Colonic mucosa (tissue), 4 donors: ENCODE results near the gene ACVR1. TPM values are rescaled to one million over a fixed set of nuclear protein-coding genes. Genes with fewer than 3 reads are reported as not detected.

Experiments
- DNase-seq: peaks from one replicate; pipeline ENCODE4 v3.0.0-alpha.2; 2020
- H3K27ac ChIP-seq: fragments of 200-600 bp; one replicate; pipeline ENCODE4 v1.8.0; 2021
- H3K27me3 ChIP-seq: fragments of 200-600 bp; one replicate; pipeline ENCODE4 v1.8.0; 2021
- H3K36me3 ChIP-seq: fragments of 200-600 bp; one replicate; pipeline ENCODE4 v1.8.0; 2021
- H3K4me1 ChIP-seq: fragments of 200-600 bp; one replicate; pipeline ENCODE4 v1.8.0; 2021; ENCODE audit warnings: mild to moderate bottlenecking
- H3K4me3 ChIP-seq: fragments of 200-600 bp; one replicate; pipeline ENCODE4 v1.8.0; 2021
- H3K9ac ChIP-seq, 2 donors: one replicate each; pipeline ENCODE4 v1.7.0; 2013; ENCODE audit warnings: control low read depth in 2 of 2, low read depth in 2 of 2, low read length in 2 of 2
- H3K9me3 ChIP-seq: fragments of 200-600 bp; one replicate; pipeline ENCODE4 v1.8.0; 2021
- CTCF ChIP-seq: fragments of 200-600 bp; IDR thresholded peaks from one replicate; pipeline ENCODE4 v1.8.0; 2022; ENCODE audit warnings: antibody characterized with exemption, mild to moderate bottlenecking
- intact Hi-C: fragments of 100-400 bp; cut with DNase I; formaldehyde crosslinking; loops from one replicate; pipeline ENCODE4 v1.14.1; 2022
- total RNA-seq, 2 donors: library from RNA; stranded (reverse); fragmentation: NEBNext Ultra II Directional in 1 of 2; extraction: Animal tissue kit (Norgen Biotek cat#: 25700) in 1 of 2; gene quantifications; one replicate each; pipeline ENCODE4 v1.2.1, GENCODE V29; 2021
- donor health status: healthy.
- donor health status: DM: no; HTN: no; CAD: no.
- donor health status: DM: no; HTN: no; CAD: no.

Gene ACVR1
- total RNA-seq, 2 donors from 2014 or later, result 15.8 to 18.0 TPM

- intact Hi-C loops, result no loop called here
- no peaks in the 10 kb centered on the region for H3K27me3 ChIP-seq
- H3K36me3 ChIP-seq, result no peaks in the 10 kb centered on the region
- H3K9ac ChIP-seq, result no peak overlapping the region
- H3K9me3 ChIP-seq, result no peaks in the 10 kb centered on the region
- no peak for TF ChIP-seq CTCF
- no peaks in the 10 kb centered on the region for H3K4me1 ChIP-seq
- DNase-seq, result no peak
- H3K27ac ChIP-seq, result no peak overlapping the region
- no peak overlapping the region for H3K4me3 ChIP-seq
These were observed 9.9 kb downstream of the ACVR1 start for GRCh38 chr2:157866202-157866601.

GRCh38 chr2:157864857-157865430 lies 11.2 kb downstream of the ACVR1 start:
- TF ChIP-seq CTCF, result no peak
- intact Hi-C loops, result no loop called here
- Histone ChIP-seq H3K27me3 (no peaks in the 10 kb centered on the region), H3K4me1 (no peaks in the 10 kb centered on the region), H3K4me3 (no peak overlapping the region), H3K27ac (no peak overlapping the region), H3K9ac (no peak overlapping the region), H3K36me3 (no peaks in the 10 kb centered on the region), H3K9me3 (no peaks in the 10 kb centered on the region)
- DNase-seq, result no peak

GRCh38 chr2:157858846-157859245 lies 17.3 kb downstream of the ACVR1 start:
- intact Hi-C loops, result no loop called here
- no peak for DNase-seq
- no peak overlapping the region for H3K4me3 ChIP-seq
- H3K4me1 ChIP-seq, result no peaks in the 10 kb centered on the region
- no peak overlapping the region for H3K9ac ChIP-seq
- no peaks in the 10 kb centered on the region for H3K9me3 ChIP-seq
- H3K27me3 ChIP-seq, result no peaks in the 10 kb centered on the region
- TF ChIP-seq CTCF, result no peak
- H3K36me3 ChIP-seq, result no peaks in the 10 kb centered on the region
- H3K27ac ChIP-seq, result no peak overlapping the region

GRCh38 chr2:157857881-157858280 lies 18.2 kb downstream of the ACVR1 start:
- H3K27ac ChIP-seq, result no peak overlapping the region
- DNase-seq, result no peak
- no peaks in the 10 kb centered on the region for H3K4me1 ChIP-seq
- intact Hi-C loops, result no loop called here
- no peaks in the 10 kb centered on the region for H3K9me3 ChIP-seq
- no peak overlapping the region for H3K9ac ChIP-seq
- H3K27me3 ChIP-seq, result no peaks in the 10 kb centered on the region
- no peak overlapping the region for H3K4me3 ChIP-seq
- H3K36me3 ChIP-seq, result no peaks in the 10 kb centered on the region
- no peak for TF ChIP-seq CTCF

DNA sequence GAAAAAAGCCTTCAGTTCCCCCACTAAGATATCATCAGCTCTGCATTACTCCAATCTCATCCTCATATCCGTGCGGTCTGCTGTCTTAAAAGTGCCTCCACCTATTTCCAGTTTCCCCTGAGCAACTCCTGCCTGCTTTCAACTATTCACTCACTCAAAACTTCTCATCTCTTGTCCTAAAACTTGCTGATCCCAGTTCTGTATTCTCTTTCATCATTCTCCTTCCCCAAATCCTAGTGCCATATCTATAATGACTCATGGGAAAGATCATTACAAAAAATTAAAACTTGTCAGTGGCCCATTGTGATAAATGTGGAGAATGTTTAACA lies 20.0 kb downstream of the ACVR1 start:
- H3K27ac ChIP-seq, result no peak overlapping the region
- no peaks in the 10 kb centered on the region for H3K27me3 ChIP-seq
- no peak overlapping the region for H3K4me3 ChIP-seq
- H3K9me3 ChIP-seq, result no peaks in the 10 kb centered on the region
- intact Hi-C loops, result no loop called here
- TF ChIP-seq CTCF, result no peak
- H3K9ac ChIP-seq, result no peak overlapping the region
- no peaks in the 10 kb centered on the region for H3K36me3 ChIP-seq
- no peak for DNase-seq
- H3K4me1 ChIP-seq, result no peaks in the 10 kb centered on the region

DNA sequence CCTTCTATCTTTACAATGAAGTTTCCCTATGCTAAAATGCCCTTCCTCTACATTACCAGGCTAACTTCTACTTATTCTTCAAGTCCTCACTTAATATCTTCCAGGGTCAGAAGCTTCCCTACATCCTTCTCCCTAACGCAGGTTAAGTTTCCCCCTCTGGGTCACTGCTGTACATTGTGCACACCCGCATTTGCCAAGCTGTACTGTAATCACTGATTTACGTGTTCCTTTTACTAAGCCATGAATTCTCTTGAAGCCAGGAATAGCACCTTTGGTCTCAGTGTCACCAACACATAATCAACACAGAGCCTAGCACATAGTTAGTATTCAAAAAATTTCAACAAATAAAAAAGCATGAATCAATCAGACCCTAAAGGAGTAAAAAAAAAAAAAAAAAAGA lies 22.3 kb downstream of the ACVR1 start:
- H3K27me3 ChIP-seq, result no peaks in the 10 kb centered on the region
- no peak overlapping the region for H3K9ac ChIP-seq
- intact Hi-C loops, result no loop called here
- no peak for DNase-seq
- H3K4me1 ChIP-seq, result no peaks in the 10 kb centered on the region
- no peak overlapping the region for H3K27ac ChIP-seq
- H3K4me3 ChIP-seq, result no peak overlapping the region
- H3K36me3 ChIP-seq, result no peaks in the 10 kb centered on the region
- no peak for TF ChIP-seq CTCF
- H3K9me3 ChIP-seq, result no peaks in the 10 kb centered on the region
